IMR-90 (cell line): ENCODE results near the gene MRC2.

Source experiments
- BHLHE40 ChIP-seq: fragments of 150-350 bp; IDR thresholded peaks from 2 replicates; pipeline ENCODE4 v1.6.1; 2016; ENCODE audit warnings: mild to moderate bottlenecking, low read depth, low read length
- CEBPB ChIP-seq: IDR thresholded peaks from 2 replicates; pipeline ENCODE4 v1.6.1; 2012; ENCODE audit warnings: low read depth, low read length, improper control_type of control experiment
- CHD1 ChIP-seq: IDR thresholded peaks from 2 replicates; pipeline ENCODE4 v1.6.1; 2012; ENCODE audit warnings: low read depth, low read length, improper control_type of control experiment
- CTCF ChIP-seq: conservative IDR thresholded peaks from 2 replicates; pipeline ENCODE4 v1.5.1; 2012; ENCODE audit warnings: mild to moderate bottlenecking, low read depth, low read length, improper control_type of control experiment
- ELK1 ChIP-seq: fragments of 150-350 bp; IDR thresholded peaks from 2 replicates; pipeline ENCODE4 v1.6.1; 2016; ENCODE audit warnings: low read depth, mild to moderate bottlenecking, low read length, moderate library complexity, borderline replicate concordance
- FOS ChIP-seq: fragments of 150-350 bp; IDR thresholded peaks from 2 replicates; pipeline ENCODE4 v1.6.1; 2016; ENCODE audit warnings: low read depth, low read length
- MXI1 ChIP-seq: IDR thresholded peaks from 2 replicates; pipeline ENCODE4 v1.6.1; 2012; ENCODE audit warnings: low read depth, mild to moderate bottlenecking, low read length, moderate library complexity, borderline replicate concordance
- POLR2A ChIP-seq: IDR thresholded peaks from 2 replicates; pipeline ENCODE4 v1.6.1; 2012; ENCODE audit warnings: mild to moderate bottlenecking, low read depth, low read length
- RAD21 ChIP-seq: IDR thresholded peaks from 2 replicates; pipeline ENCODE4 v1.6.1; 2012; ENCODE audit warnings: low read length, improper control_type of control experiment
- RFX5 ChIP-seq: IDR thresholded peaks from 2 replicates; pipeline ENCODE4 v1.8.0; 2012; ENCODE audit warnings: low read depth, mild to moderate bottlenecking, low read length, moderate library complexity
- USF2 ChIP-seq: fragments of 150-350 bp; IDR thresholded peaks from 2 replicates; pipeline ENCODE4 v1.6.1; 2017; ENCODE audit warnings: mild to moderate bottlenecking, antibody characterized with exemption, low read length, low read depth

- no peak for TF ChIP-seq POLR2A
- TF ChIP-seq CTCF, result no peak
- TF ChIP-seq CEBPB, result no peak
- TF ChIP-seq FOS, result no peak
- TF ChIP-seq MXI1, result no peak
- no peak for TF ChIP-seq BHLHE40
- no peak for TF ChIP-seq RFX5
- TF ChIP-seq USF2, result no peak
- TF ChIP-seq RAD21, result no peak
- no peak for TF ChIP-seq CHD1
- TF ChIP-seq ELK1, result no peak
These were observed 26.6 kb downstream of the MRC2 start for GRCh38 chr17:62653826-62654761.
